SK-N-MC (cell line): ENCODE results near the gene CTF1.
"Not testable (repeated sequence)": the region's sequence is repeated elsewhere in the genome, so short reads cannot be mapped to it uniquely, and the experiment has no call there.

Experiments
- DNase-seq: peaks from one replicate; pipeline ENCODE4 v3.0.0-alpha.2; 2011; ENCODE audit warnings: low read depth, low spot score
- H3K27ac ChIP-seq: fragments of 200-600 bp; sonication (generic); 2 replicates; pipeline ENCODE4 v1.5.1; 2016; ENCODE audit warnings: mixed run types
- H3K36me3 ChIP-seq: fragments of 200-600 bp; sonication (generic); 2 replicates; pipeline ENCODE4 v1.6.1; 2017; ENCODE audit warnings: antibody characterized with exemption, low read length, mixed read lengths; ENCODE audit not compliant: insufficient read depth
- H3K4me3 ChIP-seq: fragments of 200-600 bp; sonication (generic); 2 replicates; pipeline ENCODE4 v1.5.1; 2016
- H3K9ac ChIP-seq: fragments of 200-600 bp; sonication (generic); 2 replicates; pipeline ENCODE4 v1.8.0; 2017; ENCODE audit warnings: mixed run types, mixed read lengths; ENCODE audit not compliant: insufficient read length
- H3K9me3 ChIP-seq: fragments of 200-600 bp; sonication (generic); 2 replicates; pipeline ENCODE4 v1.6.1; 2017; ENCODE audit warnings: low read depth, mild to moderate bottlenecking, antibody characterized with exemption, low read length, moderate library complexity, mixed read lengths
- EZH2 ChIP-seq: fragments of 200-600 bp; sonication (generic); IDR thresholded peaks from one replicate; pipeline ENCODE4 v1.6.1; 2017; ENCODE audit warnings: antibody characterized with exemption
- FOXP2 ChIP-seq: optimal IDR thresholded peaks from 2 replicates; pipeline ENCODE3; 2011; ENCODE audit warnings: mild to moderate bottlenecking, moderate library complexity; ENCODE audit not compliant: insufficient read depth; ENCODE audit errors: extremely low read length, control extremely low read depth
- POLR2AphosphoS5 ChIP-seq: IDR thresholded peaks from 2 replicates; pipeline ENCODE4 v1.6.1; 2012; ENCODE audit warnings: mild to moderate bottlenecking, low read depth, low read length, borderline replicate concordance

CTF1 gene

GRCh38 chr16:30884760-30885159 lies 11.7 kb upstream of the CTF1 start:
- Histone ChIP-seq H3K36me3 (peaks cover 3% of the 10 kb centered on the region; the same call in 1 of the 2 replicates), H3K27ac (no peak overlapping the region)

GRCh38 chr16:30885196-30885595 lies 11.2 kb upstream of the CTF1 start:
- Histone ChIP-seq H3K36me3 (peaks cover 3% of the 10 kb centered on the region; the same call in 1 of the 2 replicates), H3K4me3 (no peak overlapping the region), H3K27ac (no peak overlapping the region), H3K9ac (no peak overlapping the region), H3K9me3 (no peaks in the 10 kb centered on the region)
- no peak for TF ChIP-seq FOXP2
- no peak for TF ChIP-seq POLR2AphosphoS5
- no peak for TF ChIP-seq EZH2
- DNase-seq: no peak

More at GRCh38 chr16:30884760-30885159, 11.7 kb upstream of the CTF1 start:
- no peak overlapping the region for H3K9ac ChIP-seq
- H3K4me3 ChIP-seq: no peak overlapping the region
- no peaks in the 10 kb centered on the region for H3K9me3 ChIP-seq
- TF ChIP-seq EZH2: no peak
- no peak for DNase-seq

GRCh38 chr16:30886145-30886544 lies 10.3 kb upstream of the CTF1 start:
- Histone ChIP-seq H3K36me3 (peaks cover 3% of the 10 kb centered on the region; the same call in 1 of the 2 replicates), H3K9me3 (no peaks in the 10 kb centered on the region), H3K9ac (no peak overlapping the region), H3K4me3 (no peak overlapping the region), H3K27ac (no peak overlapping the region)
- TF ChIP-seq FOXP2 (no peak), POLR2AphosphoS5 (no peak), EZH2 (no peak)
- no peak for DNase-seq

GRCh38 chr16:30887927-30888326 lies 8.5 kb upstream of the CTF1 start:
- no peaks in the 10 kb centered on the region for H3K9me3 ChIP-seq
- no peak overlapping the region for H3K9ac ChIP-seq
- no peak overlapping the region for H3K4me3 ChIP-seq

GRCh38 chr16:30888856-30889499 lies 7.4 kb upstream of the CTF1 start:
- H3K36me3 ChIP-seq: peaks cover 3% of the 10 kb centered on the region; the same call in 1 of the 2 replicates
- no peak overlapping the region for H3K9ac ChIP-seq
- no peak for TF ChIP-seq POLR2AphosphoS5
- TF ChIP-seq EZH2: no peak
- TF ChIP-seq FOXP2: no peak
- no peaks in the 10 kb centered on the region for H3K9me3 ChIP-seq
- H3K27ac ChIP-seq: no peak overlapping the region
- no peak overlapping the region for H3K4me3 ChIP-seq
- no peak for DNase-seq

More at GRCh38 chr16:30887927-30888326, 8.5 kb upstream of the CTF1 start:
- H3K36me3 ChIP-seq: peaks cover 3% of the 10 kb centered on the region; the same call in 1 of the 2 replicates
- DNase-seq: no peak
- TF ChIP-seq FOXP2 (no peak), POLR2AphosphoS5 (no peak), EZH2 (no peak)
- H3K27ac ChIP-seq: no peak overlapping the region

GRCh38 chr16:30889721-30890120 lies 6.7 kb upstream of the CTF1 start:
- TF ChIP-seq POLR2AphosphoS5 (no peak), FOXP2 (no peak), EZH2 (no peak)
- Histone ChIP-seq H3K4me3 (no peak overlapping the region), H3K9me3 (no peaks in the 10 kb centered on the region), H3K9ac (no peak overlapping the region), H3K36me3 (peaks cover 3% of the 10 kb centered on the region; the same call in 1 of the 2 replicates), H3K27ac (no peak overlapping the region)
- DNase-seq: no peak

- DNase-seq, H3K9ac ChIP-seq, H3K9me3 ChIP-seq, H3K4me3 ChIP-seq, H3K27ac ChIP-seq, H3K36me3 ChIP-seq: not testable (repeated sequence)
These were observed 5.2 kb upstream of the CTF1 start for GRCh38 chr16:30891043-30891823.

GRCh38 chr16:30892670-30893416 lies 3.6 kb upstream of the CTF1 start:
- no peak overlapping the region for H3K27ac ChIP-seq
- H3K9me3 ChIP-seq: no peaks in the 10 kb centered on the region
- TF ChIP-seq POLR2AphosphoS5 (no peak), FOXP2 (no peak), EZH2 (no peak)
- DNase-seq: no peak
- H3K4me3 ChIP-seq: peak overlapping the region; percentile 84
- peak overlapping the region; percentile 79 for H3K9ac ChIP-seq
- H3K36me3 ChIP-seq: peaks cover 3% of the 10 kb centered on the region; the same call in 1 of the 2 replicates
